ENCODE measurements around the gene CCDC178. TPM values are rescaled to one million over a fixed set of nuclear protein-coding genes. Genes with fewer than 3 reads are reported as not detected.

The CCDC178 gene
- total and polyA plus RNA-seq, 12 donors = 0.13 to 6.5 (median 0.87) TPM; not detected in 5

DNA sequence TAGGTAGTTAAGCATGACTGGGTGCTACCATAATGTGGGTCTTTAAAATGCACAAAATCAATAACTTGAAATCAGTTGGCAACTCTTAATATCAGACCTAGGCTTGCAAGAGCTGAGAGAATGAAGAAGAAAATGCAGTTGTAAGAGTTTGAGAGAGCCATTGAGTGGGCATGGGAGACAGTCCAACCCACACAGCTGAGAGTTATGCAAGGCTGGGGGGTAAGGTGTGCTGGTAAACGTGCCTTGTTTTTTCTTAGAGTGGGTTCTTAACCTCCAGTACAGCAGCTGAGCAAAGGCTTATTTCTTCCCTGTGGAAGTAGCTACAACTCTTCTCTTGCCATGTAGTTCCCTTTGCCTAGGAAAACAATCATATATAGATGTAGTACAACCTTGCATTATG is 20.2 kb upstream of the CCDC178 start:
- TF ChIP-seq POLR2A (IDR thresholded peaks at IDR 0.05) = no peak
- TF ChIP-seq, protein P1, sequence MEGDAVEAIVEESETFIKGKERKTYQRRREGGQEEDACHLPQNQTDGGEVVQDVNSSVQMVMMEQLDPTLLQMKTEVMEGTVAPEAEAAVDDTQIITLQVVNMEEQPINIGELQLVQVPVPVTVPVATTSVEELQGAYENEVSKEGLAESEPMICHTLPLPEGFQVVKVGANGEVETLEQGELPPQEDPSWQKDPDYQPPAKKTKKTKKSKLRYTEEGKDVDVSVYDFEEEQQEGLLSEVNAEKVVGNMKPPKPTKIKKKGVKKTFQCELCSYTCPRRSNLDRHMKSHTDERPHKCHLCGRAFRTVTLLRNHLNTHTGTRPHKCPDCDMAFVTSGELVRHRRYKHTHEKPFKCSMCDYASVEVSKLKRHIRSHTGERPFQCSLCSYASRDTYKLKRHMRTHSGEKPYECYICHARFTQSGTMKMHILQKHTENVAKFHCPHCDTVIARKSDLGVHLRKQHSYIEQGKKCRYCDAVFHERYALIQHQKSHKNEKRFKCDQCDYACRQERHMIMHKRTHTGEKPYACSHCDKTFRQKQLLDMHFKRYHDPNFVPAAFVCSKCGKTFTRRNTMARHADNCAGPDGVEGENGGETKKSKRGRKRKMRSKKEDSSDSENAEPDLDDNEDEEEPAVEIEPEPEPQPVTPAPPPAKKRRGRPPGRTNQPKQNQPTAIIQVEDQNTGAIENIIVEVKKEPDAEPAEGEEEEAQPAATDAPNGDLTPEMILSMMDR (IDR thresholded peaks at IDR 0.05) = no peak
- WGBS, 4 donors = 35 to 55% (median 47%) methylated on average over 1 of the region's 1 CpG
- intact Hi-C loops (cut with DNase I) = no loop called here
- no peaks in the 10 kb centered on the region for H3K36me3 ChIP-seq (replicated peaks in 1 of 2)
- no peak overlapping the region for H3K4me3 ChIP-seq
- H3K4me1 ChIP-seq (replicated peaks in 1 of 2) = no peaks in the 10 kb centered on the region
- no peak overlapping the region for H3K27ac ChIP-seq
- DNase-seq = no peak
- no peaks in the 10 kb centered on the region for H3K9me3 ChIP-seq (replicated peaks in 1 of 3)
- no peaks in the 10 kb centered on the region for H3K27me3 ChIP-seq

DNA sequence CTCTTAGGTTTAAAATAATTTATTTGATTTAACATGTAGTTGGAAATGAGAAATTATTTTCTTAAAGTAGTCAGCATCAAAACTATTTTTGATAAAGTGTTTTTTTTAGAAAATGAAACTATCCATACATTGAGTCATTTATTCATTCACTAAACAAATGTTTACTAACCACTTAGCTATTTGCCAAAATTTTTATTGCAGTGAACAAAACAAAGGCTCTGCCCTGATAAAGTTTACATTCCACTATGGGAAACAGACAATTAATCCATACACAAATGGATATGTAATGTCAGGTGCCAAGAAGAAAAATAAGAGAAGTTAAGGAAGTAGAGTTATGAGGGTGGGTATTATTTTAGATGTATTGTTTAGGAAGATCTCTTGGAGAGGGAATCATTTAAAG is 19.1 kb upstream of the CCDC178 start:
- intact Hi-C loops (cut with DNase I) = no loop called here
- no peak for DNase-seq

DNA sequence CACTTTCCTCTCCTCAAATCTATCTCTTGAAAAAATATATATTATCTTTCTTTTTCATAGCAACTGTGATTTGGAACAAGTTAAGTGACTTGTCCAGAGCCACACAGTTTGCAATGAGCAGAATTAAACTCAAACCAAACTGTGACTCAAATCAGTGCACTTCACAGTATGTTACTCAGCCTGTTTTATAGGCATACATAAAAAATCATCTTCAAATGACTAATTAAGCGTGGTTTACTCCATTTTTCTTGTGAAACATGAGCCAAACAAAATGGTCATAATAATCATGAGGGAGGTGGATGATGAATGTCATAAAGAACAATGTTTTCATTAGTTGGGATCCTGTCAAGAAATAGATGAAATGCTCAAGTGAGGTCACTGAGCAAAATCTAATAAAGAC is 6.1 kb upstream of the CCDC178 start:
- no peaks in the 10 kb centered on the region for H3K4me1 ChIP-seq (replicated peaks in 1 of 2)
- no peak for DNase-seq
- H3K4me3 ChIP-seq = no peak overlapping the region
- WGBS, 4 donors = 0 to 31% (median 14%) methylated on average over 1 of the region's 1 CpG
- H3K36me3 ChIP-seq (replicated peaks in 1 of 2) = no peaks in the 10 kb centered on the region
- no peaks in the 10 kb centered on the region for H3K27me3 ChIP-seq
- TF ChIP-seq, protein P1 (IDR thresholded peaks at IDR 0.05) = no peak
- no peak for TF ChIP-seq POLR2A (IDR thresholded peaks at IDR 0.05)
- no peaks in the 10 kb centered on the region for H3K9me3 ChIP-seq (replicated peaks in 1 of 3)
- intact Hi-C loops (cut with DNase I) = no loop called here
- H3K27ac ChIP-seq = no peak overlapping the region

More for the DNA sequence above, 19.1 kb upstream of the CCDC178 start:
- Histone ChIP-seq H3K4me1 (replicated peaks in 1 of 2) (no peaks in the 10 kb centered on the region), H3K9me3 (replicated peaks in 1 of 3) (no peaks in the 10 kb centered on the region), H3K27ac (no peak overlapping the region), H3K4me3 (no peak overlapping the region), H3K27me3 (no peaks in the 10 kb centered on the region), H3K36me3 (replicated peaks in 1 of 2) (no peaks in the 10 kb centered on the region)
- TF ChIP-seq POLR2A (IDR thresholded peaks at IDR 0.05) = no peak
- TF ChIP-seq, protein P1 (IDR thresholded peaks at IDR 0.05) = no peak

DNA sequence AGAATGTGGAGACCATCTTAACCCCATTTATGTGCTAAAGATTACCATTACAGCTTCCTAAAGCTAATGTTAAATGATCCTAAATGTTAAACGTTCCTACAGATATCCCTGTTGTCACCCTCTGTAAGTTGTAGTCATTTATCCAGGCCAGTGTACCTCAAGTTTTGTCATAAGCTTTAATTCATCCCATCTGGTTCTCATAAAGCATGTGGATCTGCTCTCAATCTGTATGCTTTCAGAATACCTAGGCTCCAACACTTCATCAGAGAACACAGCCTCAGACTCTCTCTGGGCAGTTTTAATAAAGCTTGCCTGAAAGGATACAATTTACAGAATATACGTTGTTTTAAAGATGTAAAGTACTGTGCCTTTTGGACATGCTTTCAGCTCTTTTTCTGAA is 4.2 kb upstream of the CCDC178 start:
- no peak overlapping the region for H3K4me3 ChIP-seq
- no peaks in the 10 kb centered on the region for H3K9me3 ChIP-seq (replicated peaks in 1 of 3)
- intact Hi-C loops (cut with DNase I) = no loop called here
- no peak overlapping the region for H3K27ac ChIP-seq
- 41 to 69% (median 60%) methylated on average over 2 of the region's 2 CpGs for WGBS, 4 donors
- no peaks in the 10 kb centered on the region for H3K27me3 ChIP-seq
- no peaks in the 10 kb centered on the region for H3K36me3 ChIP-seq (replicated peaks in 1 of 2)
- TF ChIP-seq POLR2A (IDR thresholded peaks at IDR 0.05) = no peak
- TF ChIP-seq, protein P1 (IDR thresholded peaks at IDR 0.05) = no peak
- no peak for DNase-seq
- no peaks in the 10 kb centered on the region for H3K4me1 ChIP-seq (replicated peaks in 1 of 2)

Data from adrenal gland (tissue), 12 donors.